NT2/D1 (cell line): ENCODE results near the gene FAM83D.

Experiments used
- DNase-seq: peaks from one replicate; pipeline ENCODE4 v3.0.0-alpha.2; 2011; ENCODE audit warnings: low read depth, low spot score
- H3K27me3 ChIP-seq: 2 replicates; pipeline ENCODE4 v1.6.0; 2011; ENCODE audit warnings: mild to moderate bottlenecking; ENCODE audit not compliant: insufficient read length, insufficient read depth
- H3K36me3 ChIP-seq: 2 replicates; pipeline ENCODE4 v1.6.1; 2011; ENCODE audit warnings: mild to moderate bottlenecking, low read length, mixed read lengths; ENCODE audit not compliant: insufficient read depth, insufficient read length
- H3K4me1 ChIP-seq: 2 replicates; pipeline ENCODE4 v1.5.1; 2011; ENCODE audit not compliant: insufficient read depth, insufficient read length
- H3K4me3 ChIP-seq: 2 replicates; pipeline ENCODE4 v1.5.1; 2011; ENCODE audit warnings: low read depth; ENCODE audit not compliant: insufficient read length
- H3K9ac ChIP-seq: 2 replicates; pipeline ENCODE4 v1.6.0; 2011; ENCODE audit warnings: low read depth; ENCODE audit not compliant: insufficient read length
- H3K9me3 ChIP-seq: 2 replicates; pipeline ENCODE4 v1.5.1; 2011; ENCODE audit warnings: mild to moderate bottlenecking, low read length; ENCODE audit not compliant: insufficient read depth
- SUZ12 ChIP-seq: IDR thresholded peaks from 2 replicates; pipeline ENCODE4 v1.6.1; 2011; ENCODE audit not compliant: insufficient read length, insufficient read depth; ENCODE audit errors: extremely low read depth
- YY1 ChIP-seq: IDR thresholded peaks from 2 replicates; pipeline ENCODE4 v1.6.1; 2011; ENCODE audit not compliant: insufficient read length, insufficient read depth
- ZNF274 ChIP-seq: IDR thresholded peaks from 2 replicates; pipeline ENCODE4 v1.6.1; 2011; ENCODE audit warnings: mild to moderate bottlenecking, low read depth, low read length

Gene FAM83D

DNA sequence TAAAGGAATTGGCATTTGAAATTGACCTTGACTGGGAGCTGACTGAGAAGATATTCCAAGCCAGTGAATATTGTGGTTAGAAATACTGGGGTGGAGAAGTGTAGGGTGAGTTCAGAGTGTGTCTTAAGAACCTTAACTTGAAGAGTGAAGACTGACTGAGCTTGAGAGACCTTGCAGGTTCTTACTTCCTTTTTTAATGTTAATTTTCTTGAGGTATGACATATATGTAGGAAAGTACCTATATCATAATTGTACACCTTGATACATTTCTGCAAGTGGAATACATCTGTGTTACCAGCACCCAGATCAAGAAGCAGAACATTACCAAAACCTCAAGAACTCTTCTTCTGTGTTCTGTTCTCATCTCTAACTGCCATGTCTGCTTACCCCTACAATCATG lies 46.9 kb downstream of the FAM83D start:
- Histone ChIP-seq H3K9ac (no peak overlapping the region), H3K4me1 (no peaks in the 10 kb centered on the region), H3K9me3 (no peaks in the 10 kb centered on the region), H3K36me3 (peaks cover 58% of the 10 kb centered on the region), H3K4me3 (no peak overlapping the region), H3K27me3 (no peaks in the 10 kb centered on the region)
- DNase-seq = no peak
- no peak for TF ChIP-seq SUZ12
- TF ChIP-seq YY1 = no peak
- no peak for TF ChIP-seq ZNF274

GRCh38 chr20:38973645-38974044 lies 47.4 kb downstream of the FAM83D start:
- Histone ChIP-seq H3K4me3 (no peak overlapping the region), H3K4me1 (no peaks in the 10 kb centered on the region), H3K27me3 (no peaks in the 10 kb centered on the region), H3K9me3 (no peaks in the 10 kb centered on the region), H3K36me3 (peaks cover 57% of the 10 kb centered on the region), H3K9ac (no peak overlapping the region)
- TF ChIP-seq YY1 = no peak
- TF ChIP-seq ZNF274 = no peak
- no peak for TF ChIP-seq SUZ12
- DNase-seq = no peak

DNA sequence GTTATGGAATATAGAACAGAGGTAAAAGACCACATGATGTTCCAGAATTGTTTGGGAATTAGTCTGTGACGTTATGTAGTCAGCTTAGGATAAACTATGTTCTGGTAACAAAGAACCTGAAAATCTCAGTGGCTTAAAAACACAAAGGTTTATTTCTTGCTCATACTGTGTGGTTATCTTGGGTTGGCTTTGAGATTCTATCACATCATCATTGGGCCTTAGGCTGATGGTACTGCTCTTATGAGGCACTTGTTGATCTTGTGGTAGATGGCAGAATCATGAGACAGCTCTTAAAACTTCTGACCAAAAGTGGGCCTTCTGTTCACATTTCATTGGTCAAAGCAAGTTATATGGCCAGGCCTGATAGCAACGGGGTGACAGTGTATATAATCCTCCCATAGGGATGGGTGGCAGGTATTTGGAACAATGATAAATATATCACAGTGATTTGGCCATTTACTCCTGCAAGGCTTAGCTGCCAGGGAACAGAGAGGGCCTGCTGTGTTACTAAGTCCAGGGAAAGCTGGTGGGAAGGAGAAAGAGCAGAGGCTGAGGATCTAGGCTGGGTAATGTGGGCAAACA lies 49.4 kb downstream of the FAM83D start:
- no peak for TF ChIP-seq SUZ12
- TF ChIP-seq YY1 = no peak
- no peak for TF ChIP-seq ZNF274
- H3K9ac ChIP-seq = no peak overlapping the region
- no peak overlapping the region for H3K4me3 ChIP-seq
- no peaks in the 10 kb centered on the region for H3K27me3 ChIP-seq
- DNase-seq = no peak
- peaks cover 41% of the 10 kb centered on the region for H3K36me3 ChIP-seq
- no peaks in the 10 kb centered on the region for H3K9me3 ChIP-seq
- no peaks in the 10 kb centered on the region for H3K4me1 ChIP-seq

DNA sequence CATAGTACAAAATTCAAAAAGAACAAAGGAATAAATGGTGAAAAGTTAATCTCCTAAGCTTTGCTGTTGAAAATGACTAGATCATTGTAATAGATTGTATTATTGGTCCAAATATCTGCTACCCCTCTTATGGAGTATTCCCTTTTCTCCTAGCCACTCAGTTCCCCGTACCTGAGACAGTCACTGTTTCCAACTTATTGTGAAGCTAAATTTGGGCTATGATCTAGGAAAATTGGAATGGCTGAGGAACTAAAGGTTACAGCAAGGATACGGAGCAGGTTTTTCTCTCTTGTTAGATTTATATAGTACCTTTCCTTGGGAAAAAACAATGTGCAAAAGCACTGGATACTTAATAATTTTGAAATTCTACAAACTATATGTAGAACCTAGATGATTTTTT lies 53.2 kb downstream of the FAM83D start:
- no peaks in the 10 kb centered on the region for H3K9me3 ChIP-seq
- no peak overlapping the region for H3K9ac ChIP-seq
- no peak overlapping the region for H3K4me3 ChIP-seq
- no peak for TF ChIP-seq ZNF274
- no peak for TF ChIP-seq SUZ12
- no peak for TF ChIP-seq YY1
- no peaks in the 10 kb centered on the region for H3K27me3 ChIP-seq
- DNase-seq = no peak
- peaks cover 33% of the 10 kb centered on the region for H3K36me3 ChIP-seq
- no peaks in the 10 kb centered on the region for H3K4me1 ChIP-seq

DNA sequence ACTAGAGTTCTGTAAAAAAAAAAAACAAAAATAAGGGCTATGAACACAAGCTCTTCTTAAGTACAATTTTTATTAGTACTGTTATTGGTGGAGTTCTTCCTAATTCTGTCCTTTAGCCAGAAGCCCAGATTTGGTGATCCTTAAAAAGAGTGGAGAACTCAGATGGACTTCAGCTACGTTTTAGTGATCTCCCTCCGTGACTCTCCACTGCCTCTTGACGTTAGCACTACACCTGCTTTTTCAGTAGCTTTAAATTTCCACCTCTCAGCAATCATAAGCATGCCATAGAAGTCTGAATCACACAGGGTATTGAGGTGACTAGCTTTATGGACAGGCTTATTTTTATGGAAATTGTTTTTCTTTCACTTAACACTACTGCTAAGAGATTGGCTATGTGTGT lies 53.6 kb downstream of the FAM83D start:
- no peaks in the 10 kb centered on the region for H3K4me1 ChIP-seq
- DNase-seq = no peak
- H3K4me3 ChIP-seq = no peak overlapping the region
- TF ChIP-seq YY1 = no peak
- no peak for TF ChIP-seq SUZ12
- TF ChIP-seq ZNF274 = no peak
- no peaks in the 10 kb centered on the region for H3K9me3 ChIP-seq
- peaks cover 29% of the 10 kb centered on the region for H3K36me3 ChIP-seq
- no peak overlapping the region for H3K9ac ChIP-seq
- H3K27me3 ChIP-seq = no peaks in the 10 kb centered on the region

- TF ChIP-seq SUZ12 = no peak
- no peak for TF ChIP-seq YY1
- TF ChIP-seq ZNF274 = no peak
- no peak for DNase-seq
- H3K9me3 ChIP-seq = no peaks in the 10 kb centered on the region
- no peak overlapping the region for H3K4me3 ChIP-seq
- H3K4me1 ChIP-seq = no peaks in the 10 kb centered on the region
- no peak overlapping the region for H3K9ac ChIP-seq
- no peaks in the 10 kb centered on the region for H3K27me3 ChIP-seq
- H3K36me3 ChIP-seq = peaks cover 25% of the 10 kb centered on the region
Observed at GRCh38 chr20:38982291-38982690, 56.1 kb downstream of the FAM83D start.

DNA sequence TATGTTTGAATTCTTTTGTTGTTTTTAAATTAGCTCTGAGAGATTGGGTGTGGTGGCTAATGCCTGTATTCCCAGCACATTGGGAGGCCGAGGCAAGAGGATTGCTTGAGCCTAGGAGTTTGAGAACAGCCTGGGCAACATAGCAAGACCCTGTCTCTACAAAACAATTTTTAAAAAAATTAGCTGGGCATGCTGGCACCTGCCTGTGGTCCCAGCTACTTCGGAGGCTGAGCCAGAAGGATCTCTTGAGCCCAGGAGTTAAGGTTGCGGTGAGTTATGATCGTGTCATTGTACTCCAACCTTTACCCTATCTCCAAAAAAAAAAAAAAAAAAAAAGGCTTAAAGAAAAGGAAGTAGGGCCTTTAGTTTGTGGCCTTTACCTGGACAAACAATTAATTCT lies 58.8 kb downstream of the FAM83D start:
- Histone ChIP-seq H3K4me3 (no peak overlapping the region), H3K9me3 (no peaks in the 10 kb centered on the region), H3K36me3 (peaks cover 37% of the 10 kb centered on the region), H3K4me1 (no peaks in the 10 kb centered on the region), H3K9ac (no peak overlapping the region), H3K27me3 (no peaks in the 10 kb centered on the region)
- TF ChIP-seq ZNF274 (no peak), YY1 (no peak), SUZ12 (no peak)
- DNase-seq = no peak
